CD8-positive, alpha-beta memory T cell (primary cell): ENCODE measurements around the gene PLXNA3. TPM values are rescaled to one million over a fixed set of nuclear protein-coding genes. Genes with fewer than 3 reads are reported as not detected.

Experiments used
- CTCF ChIA-PET: fragments of 350-600 bp; sonication (Branson Sonifier 250); formaldehyde crosslinking; loops from one replicate; lab custom pipeline; 2021; ENCODE audit warnings: antibody characterized with exemption; lab: Charles Lee
- POLR2A ChIA-PET: fragments of 350-600 bp; sonication (Branson Sonifier 250); formaldehyde crosslinking; loops from one replicate; lab custom pipeline; 2021; ENCODE audit warnings: antibody characterized with exemption; lab: Charles Lee
- DNase-seq, 5 donors: peaks; one replicate each; pipeline versions ENCODE4 v3.0.0 to v3.0.0-alpha.2; 2020 to 2022; ENCODE audit warnings: mixed read lengths in 1 of 5
- H3K27ac ChIP-seq: one replicate; pipeline ENCODE4 v1.7.0; 2013; ENCODE audit warnings: low read depth, mild to moderate bottlenecking, low read length, moderate library complexity
- H3K27me3 ChIP-seq: 2 replicates; pipeline ENCODE4 v1.7.0; 2013; ENCODE audit warnings: low read length, mild to moderate bottlenecking; ENCODE audit not compliant: insufficient read depth, poor library complexity, severe bottlenecking
- H3K36me3 ChIP-seq: 2 replicates; pipeline ENCODE4 v1.7.0; 2013; ENCODE audit warnings: mild to moderate bottlenecking, low read length, moderate library complexity; ENCODE audit not compliant: insufficient read depth
- H3K4me1 ChIP-seq: 2 replicates; pipeline ENCODE4 v1.7.0; 2013; ENCODE audit warnings: mild to moderate bottlenecking, low read length, moderate library complexity; ENCODE audit not compliant: insufficient read depth
- H3K4me3 ChIP-seq: 2 replicates; pipeline ENCODE4 v1.7.0; 2013; ENCODE audit warnings: mild to moderate bottlenecking, low read length
- H3K9me3 ChIP-seq: 2 replicates; pipeline ENCODE4 v1.7.0; 2013; ENCODE audit warnings: mild to moderate bottlenecking, low read length
- H3K27ac Mint-ChIP-seq, 8 donors: one replicate each; pipeline ENCODE4 v1.8.0; 2020 to 2021; ENCODE audit warnings: mixed read lengths in 8 of 8, mild to moderate bottlenecking in 6 of 8, inconsistent platforms in 3 of 8, moderate library complexity in 3 of 8
- H3K27me3 Mint-ChIP-seq, 2 donors: one replicate each; pipeline ENCODE4 v1.8.0; 2020 to 2021; ENCODE audit warnings: mixed read lengths in 2 of 2, mild to moderate bottlenecking in 1 of 2, moderate library complexity in 1 of 2
- H3K36me3 Mint-ChIP-seq, 3 donors: one replicate each; pipeline ENCODE4 v1.8.0; 2020 to 2021; ENCODE audit warnings: mixed read lengths in 3 of 3, inconsistent platforms in 1 of 3, mild to moderate bottlenecking in 1 of 3
- H3K4me1 Mint-ChIP-seq, 3 donors: one replicate each; pipeline ENCODE4 v1.8.0; 2020 to 2021; ENCODE audit warnings: mixed read lengths in 3 of 3, inconsistent platforms in 1 of 3, mild to moderate bottlenecking in 1 of 3
- H3K4me3 Mint-ChIP-seq, 7 donors: one replicate each; pipeline ENCODE4 v1.8.0; 2020 to 2021; ENCODE audit warnings: mixed read lengths in 7 of 7, mild to moderate bottlenecking in 6 of 7, moderate library complexity in 4 of 7, inconsistent platforms in 2 of 7
- H3K9me3 Mint-ChIP-seq, 5 donors: one replicate each; pipeline ENCODE4 v1.8.0; 2020 to 2022; ENCODE audit warnings: mixed read lengths in 5 of 5, mild to moderate bottlenecking in 3 of 5, moderate library complexity in 2 of 5, inconsistent platforms in 1 of 5
- polyA plus RNA-seq: library from polyadenylated mRNA; unstranded; fragments of 300-500 nt; fragmentation: Illumina TruSeq; gene quantifications from one replicate; pipeline ENCODE4 v1.2.3, GENCODE V29; 2021
- total RNA-seq, 2 experiments: library from RNA; stranded (reverse); gene quantifications; one replicate each; pipeline ENCODE4 v1.2.3, GENCODE V29; 2021

Gene PLXNA3
- total and polyA plus RNA-seq, 3 experiments from 2014 or later = 0.79 to 39.2 (median 34.1) TPM

DNA sequence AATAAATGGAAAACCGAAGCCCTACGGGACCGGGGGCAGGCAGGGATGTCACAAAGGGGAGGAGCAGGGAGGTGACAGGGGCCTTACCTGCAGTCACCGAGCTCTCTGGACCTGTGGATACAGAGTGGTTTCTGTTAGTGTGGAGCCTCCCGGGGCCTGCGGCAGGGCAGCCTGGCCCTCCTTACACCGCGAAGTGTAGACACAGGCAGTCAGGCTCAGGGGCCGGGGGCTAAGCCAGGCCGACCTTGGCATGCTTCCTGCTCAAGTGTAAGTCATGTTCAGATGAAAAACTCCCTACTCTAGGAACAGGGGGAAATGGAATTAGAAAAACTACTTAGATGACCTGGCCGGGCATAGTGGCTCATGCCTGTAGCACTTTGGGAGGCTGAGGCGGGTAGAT, 53.7 kb downstream of the PLXNA3 start:
- Histone ChIP-seq H3K4me1 (peaks cover 23% of the 10 kb centered on the region), H3K9me3 (no peaks in the 10 kb centered on the region), H3K27ac (peak overlapping the region; percentile 51), H3K27me3 (no peaks in the 10 kb centered on the region), H3K4me3 (no peak overlapping the region), H3K36me3 (no peaks in the 10 kb centered on the region)
- ChIA-PET CTCF (interaction anchor here (0.6 to 1.2 kb wide), 2 partner anchors 15 to 541 kb away, joined by 3 read pairs; partner anchors contain the start of gene HCFC1), POLR2A (interaction anchor here (0.5 kb wide), 1 partner anchor 9 kb away, joined by 8 read pairs; no protein-coding TSS in a partner anchor)
- Mint-ChIP-seq H3K36me3 (peaks cover 6 to 24% (median 9%) of the 10 kb centered on the region in 3 donors), H3K27me3 (no peaks in the 10 kb centered on the region), H3K4me3 (peak overlapping the region in 3 of 7 donors; percentile 15 to 59 (median 31)), H3K9me3 (peaks cover 0 to 2% (median 0%) of the 10 kb centered on the region in 5 donors), H3K4me1 (peaks cover 23 to 34% (median 28%) of the 10 kb centered on the region in 3 donors), H3K27ac (peak overlapping the region; percentile 40 to 88 (median 77))
- DNase-seq = no peak

GRCh38 chrX:154512879-154513553, 54.9 kb downstream of the PLXNA3 start:
- Histone ChIP-seq H3K36me3 (no peaks in the 10 kb centered on the region), H3K27ac (no peak overlapping the region), H3K27me3 (no peaks in the 10 kb centered on the region), H3K4me1 (peaks cover 27% of the 10 kb centered on the region), H3K9me3 (no peaks in the 10 kb centered on the region), H3K4me3 (no peak overlapping the region)
- Mint-ChIP-seq H3K27me3 (no peaks in the 10 kb centered on the region), H3K9me3 (peaks cover 0 to 2% (median 0%) of the 10 kb centered on the region in 5 donors), H3K36me3 (peaks cover 6 to 22% (median 9%) of the 10 kb centered on the region in 3 donors), H3K27ac (peak overlapping the region in 2 of 8 donors; percentile 17 to 36), H3K4me1 (peaks cover 23 to 36% (median 28%) of the 10 kb centered on the region in 3 donors), H3K4me3 (peak overlapping the region in 1 of 7 donors; percentile 66)
- ChIA-PET POLR2A (no interaction called here), CTCF (interaction anchor here (1.2 kb wide), 1 partner anchor 14 kb away, joined by 3 read pairs; no protein-coding TSS in a partner anchor)
- no peak for DNase-seq

DNA sequence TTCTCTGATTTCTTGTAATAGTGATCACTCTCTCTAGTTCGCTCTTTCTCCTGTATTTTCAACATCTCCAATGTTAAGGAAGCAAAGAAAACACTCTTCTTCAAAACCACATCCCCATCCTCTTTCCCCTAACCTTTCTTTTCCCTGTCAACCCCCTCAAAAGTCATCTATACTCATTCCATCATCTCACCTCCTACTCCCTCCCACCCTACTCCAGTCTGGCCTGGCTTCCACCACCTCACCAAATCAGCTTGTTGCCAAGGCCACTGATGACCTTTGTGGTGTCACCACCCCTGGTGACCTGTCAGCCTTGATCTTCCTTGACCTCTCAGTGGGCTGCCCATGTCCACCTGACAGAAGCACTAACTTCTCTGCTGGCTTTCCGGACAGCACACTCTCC, 55.6 kb downstream of the PLXNA3 start:
- Histone ChIP-seq H3K27me3 (no peaks in the 10 kb centered on the region), H3K4me3 (no peak overlapping the region), H3K9me3 (no peaks in the 10 kb centered on the region), H3K36me3 (no peaks in the 10 kb centered on the region), H3K4me1 (peaks cover 27% of the 10 kb centered on the region), H3K27ac (no peak overlapping the region)
- POLR2A ChIA-PET = no interaction called here
- no peaks in the 10 kb centered on the region for H3K27me3 Mint-ChIP-seq
- peaks cover 6 to 18% (median 7%) of the 10 kb centered on the region in 3 donors for H3K36me3 Mint-ChIP-seq
- H3K4me3 Mint-ChIP-seq = peak overlapping the region in 3 of 7 donors; percentile 22 to 74 (median 37)
- H3K27ac Mint-ChIP-seq = peak overlapping the region in 7 of 8 donors; percentile 3 to 71 (median 43)
- CTCF ChIA-PET = no interaction called here
- no peaks in the 10 kb centered on the region for H3K9me3 Mint-ChIP-seq
- H3K4me1 Mint-ChIP-seq = peaks cover 23 to 36% (median 28%) of the 10 kb centered on the region in 3 donors
- no peak for DNase-seq

DNA sequence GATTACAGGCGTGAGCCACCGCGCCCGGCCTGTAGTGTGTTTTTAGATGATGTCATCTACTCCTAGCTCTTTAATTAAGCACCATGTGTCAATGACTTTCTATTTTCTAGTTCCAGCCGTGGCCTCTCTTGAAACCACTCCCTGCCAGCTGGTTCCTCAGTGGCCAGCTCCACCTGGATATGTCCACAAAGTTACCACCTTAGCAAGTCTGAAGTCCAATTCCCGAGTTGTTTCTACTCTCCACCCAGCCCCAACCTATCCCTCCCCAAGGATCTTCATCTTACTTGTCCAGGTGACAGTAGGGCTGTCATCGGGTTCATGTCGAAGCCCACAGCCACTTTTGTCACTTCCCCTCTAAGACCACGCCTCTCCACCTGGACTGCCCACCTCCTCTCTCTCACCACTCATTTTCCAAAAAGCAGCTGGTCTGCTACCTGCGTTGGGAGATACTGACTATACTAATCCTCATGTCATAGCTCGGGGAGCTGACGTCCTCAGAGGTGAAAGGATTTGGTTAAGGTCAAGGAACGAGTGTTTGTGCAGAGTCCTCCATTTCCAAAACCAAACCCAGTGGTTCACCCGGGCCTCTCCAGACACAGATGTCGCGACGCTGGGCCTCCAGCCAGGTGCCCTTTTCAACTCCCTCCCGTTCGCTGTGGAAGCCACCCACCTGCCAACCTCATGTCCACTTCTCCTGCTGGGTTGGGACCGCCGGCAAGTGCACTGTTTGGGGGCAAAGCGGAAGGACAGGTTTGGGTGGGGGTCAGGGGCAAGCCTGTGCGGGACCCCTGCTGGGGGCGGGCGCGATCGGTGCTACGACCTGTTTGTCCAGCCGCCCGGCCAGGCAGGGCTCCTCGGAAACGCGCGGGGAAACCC, 57.2 kb downstream of the PLXNA3 start:
- H3K4me1 ChIP-seq = peaks cover 27% of the 10 kb centered on the region
- no peaks in the 10 kb centered on the region for H3K36me3 ChIP-seq
- no peaks in the 10 kb centered on the region for H3K9me3 Mint-ChIP-seq
- ChIA-PET CTCF (interaction anchor here (1.2 to 1.4 kb wide), 2 partner anchors 12 to 23 kb away, joined by 3 to 4 read pairs; no protein-coding TSS in a partner anchor), POLR2A (interaction anchor here (2.6 kb wide), 1 partner anchor 25 kb away, joined by 16 read pairs; the partner anchor contains the start of gene SLC10A3)
- no peaks in the 10 kb centered on the region for H3K27me3 ChIP-seq
- H3K4me3 Mint-ChIP-seq = peak overlapping the region; percentile 72 to 90 (median 84)
- H3K27ac ChIP-seq = peak overlapping the region; percentile 67
- peak overlapping the region; percentile 87 to 97 (median 92) for H3K27ac Mint-ChIP-seq
- H3K27me3 Mint-ChIP-seq = peaks cover 0 to 3% of the 10 kb centered on the region in 2 donors
- DNase-seq = peak in 1 of 5 donors; percentile 49
- H3K4me1 Mint-ChIP-seq = peaks cover 23 to 36% (median 28%) of the 10 kb centered on the region in 3 donors
- peaks cover 0 to 6% (median 2%) of the 10 kb centered on the region in 3 donors for H3K36me3 Mint-ChIP-seq
- H3K9me3 ChIP-seq = no peaks in the 10 kb centered on the region
- peak overlapping the region; percentile 56 for H3K4me3 ChIP-seq

DNA sequence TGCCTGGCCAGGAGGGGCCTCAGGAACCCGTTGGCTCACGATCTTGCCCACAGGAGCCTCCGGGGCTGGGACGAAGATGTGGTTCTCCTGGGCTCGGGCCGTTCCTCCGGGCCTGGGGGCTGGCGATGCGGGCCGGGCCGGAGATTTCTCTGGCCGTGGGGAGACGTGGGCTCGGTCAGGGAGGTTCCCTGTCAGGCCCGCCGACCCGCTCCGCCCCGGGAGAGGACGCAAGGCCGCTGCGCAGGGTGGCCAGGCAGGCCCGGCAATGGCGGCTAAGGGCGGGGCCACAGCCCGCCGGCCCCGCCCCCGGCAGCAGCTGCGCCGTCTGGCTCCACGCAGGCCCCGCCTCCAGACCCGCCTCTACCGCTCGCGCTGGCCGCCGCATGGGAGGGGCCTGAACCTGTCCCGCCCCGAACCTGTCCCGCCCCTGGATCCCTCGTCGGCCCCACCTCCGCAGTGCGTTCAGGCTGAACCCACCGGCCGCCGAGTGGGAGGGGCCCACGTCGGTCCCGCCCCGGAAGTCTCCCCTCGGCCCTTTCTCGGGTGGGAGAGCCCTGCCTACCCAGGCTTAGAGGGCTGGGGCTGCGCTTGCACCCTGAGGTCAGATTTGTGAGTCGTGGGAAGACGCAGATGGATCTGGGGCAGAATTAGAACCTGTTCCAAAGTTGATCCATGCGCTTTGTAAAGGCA, 58.0 kb downstream of the PLXNA3 start, which contains the start of gene FAM3A:
Gene FAM3A, minus strand, starts transcription at position 267 of the 690 bp plus-strand sequence. CDS start 460 bp downstream, outside the sequence.
- Histone ChIP-seq H3K36me3 (no peaks in the 10 kb centered on the region), H3K27ac (peak within 1 kb of the TSS; percentile 67), H3K4me3 (peak within 1 kb of the TSS; percentile 67), H3K9me3 (no peaks in the 10 kb centered on the region), H3K27me3 (no peaks in the 10 kb centered on the region), H3K4me1 (peaks cover 25% of the 10 kb centered on the region)
- Mint-ChIP-seq H3K27ac (peak within 1 kb of the TSS; percentile 87 to 97 (median 92)), H3K36me3 (peaks cover 0 to 3% (median 0%) of the 10 kb centered on the region in 3 donors), H3K4me1 (peaks cover 19 to 32% (median 23%) of the 10 kb centered on the region in 3 donors), H3K4me3 (peak within 1 kb of the TSS; percentile 80 to 91 (median 86)), H3K9me3 (no peaks in the 10 kb centered on the region), H3K27me3 (peaks cover 0 to 3% of the 10 kb centered on the region in 2 donors)
- peak; percentile 88 to 95 (median 89) for DNase-seq
- POLR2A ChIA-PET = interaction anchor here (0.6 to 2.6 kb wide), 6 partner anchors 10 to 588 kb away, joined by 3 to 16 read pairs (median 3); partner anchors contain the start of gene SLC10A3
- CTCF ChIA-PET = interaction anchor here (1.2 to 1.4 kb wide), 3 partner anchors 11 to 117 kb away, joined by 3 to 4 read pairs (median 3); no protein-coding TSS in a partner anchor

DNA sequence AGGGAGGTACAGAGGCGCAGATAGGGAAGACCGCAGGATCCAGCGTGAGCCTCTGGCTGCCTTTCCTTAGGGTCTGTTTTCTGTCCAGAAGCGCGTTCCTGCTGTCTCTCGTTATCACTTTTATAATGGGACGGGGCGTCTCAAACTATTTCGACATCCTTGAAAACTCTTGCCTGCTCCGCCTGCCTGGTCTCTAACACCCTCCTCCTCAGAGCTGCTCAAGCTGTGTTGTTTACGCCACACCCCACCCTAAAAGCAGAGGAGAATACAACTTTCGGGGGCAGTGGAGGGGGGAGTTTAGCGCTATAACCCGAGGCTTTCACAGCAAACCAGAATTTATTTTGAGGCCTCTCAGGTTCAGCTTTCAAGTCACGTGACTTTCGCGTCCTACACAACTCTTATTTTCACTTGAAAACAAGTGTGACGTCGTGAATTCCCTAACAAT, 58.6 kb downstream of the PLXNA3 start:
- Histone ChIP-seq H3K4me3 (peak overlapping the region; percentile 67), H3K4me1 (peaks cover 19% of the 10 kb centered on the region), H3K27me3 (no peaks in the 10 kb centered on the region), H3K27ac (peak overlapping the region; percentile 54), H3K36me3 (no peaks in the 10 kb centered on the region), H3K9me3 (no peaks in the 10 kb centered on the region)
- Mint-ChIP-seq H3K4me3 (peak overlapping the region; percentile 80 to 91 (median 86)), H3K36me3 (peaks cover 0 to 3% (median 0%) of the 10 kb centered on the region in 3 donors), H3K4me1 (peaks cover 15 to 26% (median 17%) of the 10 kb centered on the region in 3 donors), H3K27me3 (peaks cover 0 to 3% of the 10 kb centered on the region in 2 donors), H3K9me3 (no peaks in the 10 kb centered on the region), H3K27ac (peak overlapping the region; percentile 79 to 94 (median 91))
- DNase-seq = peak in 1 of 5 donors; percentile 35
- ChIA-PET POLR2A (interaction anchor here (0.6 to 2.6 kb wide), 7 partner anchors 9 to 588 kb away, joined by 3 to 16 read pairs (median 3); partner anchors contain the start of gene SLC10A3), CTCF (interaction anchor here (0.7 to 1.3 kb wide), 5 partner anchors 11 to 118 kb away, joined by 3 read pairs; partner anchors contain the start of gene SLC10A3)
